ENCODE measurements around the gene ADGRL3. TPM values are rescaled to one million over a fixed set of nuclear protein-coding genes. Genes with fewer than 3 reads are reported as not detected.
A peak's percentile ranks its signal among the peaks of the same experiment; 100 is the strongest.
"Not testable (repeated sequence)": the region's sequence is repeated elsewhere in the genome, so short reads cannot be mapped to it uniquely, and the experiment has no call there.

Gene ADGRL3
- polyA plus RNA-seq, 1 experiment: 0.35 TPM

GRCh38 chr4:61619528-61619927, 419.4 kb downstream of the ADGRL3 start:
- CTCF ChIA-PET: no interaction called here
- no peaks in the 10 kb centered on the region for H3K9me3 ChIP-seq (ENCODE audit: control insufficient read depth, insufficient read depth, low read length)

GRCh38 chr4:61628282-61628681, 428.2 kb downstream of the ADGRL3 start:
- H3K27me3 ChIP-seq (ENCODE audit: control insufficient read depth, insufficient read depth, low read length): no peaks in the 10 kb centered on the region
- TF ChIP-seq CTCF (IDR thresholded peaks at IDR 0.05; ENCODE audit: low read depth, low read length): no peak
- no peak overlapping the region for H3K4me3 ChIP-seq (ENCODE audit: low read depth, low read length)
- no peak overlapping the region for H3K27ac ChIP-seq (ENCODE audit: low read depth, low read length)
- H3K9me3 ChIP-seq (ENCODE audit: control insufficient read depth, insufficient read depth, low read length): no peaks in the 10 kb centered on the region
- DNase-seq (ENCODE audit: low read depth, low spot score): no peak
- CTCF ChIA-PET: no interaction called here
- POLR2A ChIA-PET: no interaction called here

More at GRCh38 chr4:61619528-61619927, 419.4 kb downstream of the ADGRL3 start:
- POLR2A ChIA-PET: no interaction called here
- no peak for DNase-seq (ENCODE audit: low read depth, low spot score)
- H3K4me3 ChIP-seq (ENCODE audit: low read depth, low read length): no peak overlapping the region
- no peaks in the 10 kb centered on the region for H3K27me3 ChIP-seq (ENCODE audit: control insufficient read depth, insufficient read depth, low read length)
- H3K27ac ChIP-seq (ENCODE audit: low read depth, low read length): no peak overlapping the region
- no peak; the same call in 1 of the 2 replicates for TF ChIP-seq CTCF (IDR thresholded peaks at IDR 0.05; ENCODE audit: low read depth, low read length)

- ChIA-PET POLR2A (no interaction called here), CTCF (no interaction called here)
- H3K9me3 ChIP-seq (ENCODE audit: control insufficient read depth, insufficient read depth, low read length): no peaks in the 10 kb centered on the region
- H3K27me3 ChIP-seq (ENCODE audit: control insufficient read depth, insufficient read depth, low read length): no peaks in the 10 kb centered on the region
- DNase-seq (ENCODE audit: low read depth, low spot score): no peak
- no peak overlapping the region for H3K4me3 ChIP-seq (ENCODE audit: low read depth, low read length)
- H3K27ac ChIP-seq (ENCODE audit: low read depth, low read length): no peak overlapping the region
- no peak for TF ChIP-seq CTCF (IDR thresholded peaks at IDR 0.05; ENCODE audit: low read depth, low read length)
Observed at GRCh38 chr4:61628727-61629126, 428.6 kb downstream of the ADGRL3 start.

- ChIA-PET CTCF (no interaction called here), POLR2A (no interaction called here)
- Histone ChIP-seq H3K27ac (ENCODE audit: low read depth, low read length) (no peak overlapping the region), H3K9me3 (ENCODE audit: control insufficient read depth, insufficient read depth, low read length) (no peaks in the 10 kb centered on the region), H3K27me3 (ENCODE audit: control insufficient read depth, insufficient read depth, low read length) (no peaks in the 10 kb centered on the region), H3K4me3 (ENCODE audit: low read depth, low read length) (no peak overlapping the region)
- TF ChIP-seq CTCF (IDR thresholded peaks at IDR 0.05; ENCODE audit: low read depth, low read length): no peak
- DNase-seq (ENCODE audit: low read depth, low spot score): no peak
Observed at GRCh38 chr4:61630548-61630947, 430.4 kb downstream of the ADGRL3 start.

- no peaks in the 10 kb centered on the region for H3K9me3 ChIP-seq (ENCODE audit: control insufficient read depth, insufficient read depth, low read length)
- peak; percentile 67 for DNase-seq (ENCODE audit: low read depth, low spot score)
- POLR2A ChIA-PET: no interaction called here
- H3K4me3 ChIP-seq (ENCODE audit: low read depth, low read length): no peak overlapping the region
- no peak overlapping the region for H3K27ac ChIP-seq (ENCODE audit: low read depth, low read length)
- CTCF ChIA-PET: no interaction called here
- TF ChIP-seq CTCF (IDR thresholded peaks at IDR 0.05; ENCODE audit: low read depth, low read length): no peak
- no peaks in the 10 kb centered on the region for H3K27me3 ChIP-seq (ENCODE audit: control insufficient read depth, insufficient read depth, low read length)
Observed at GRCh38 chr4:61638591-61638990, 438.5 kb downstream of the ADGRL3 start.

- H3K9me3 ChIP-seq (ENCODE audit: control insufficient read depth, insufficient read depth, low read length); H3K4me3 ChIP-seq (ENCODE audit: low read depth, low read length); H3K27me3 ChIP-seq (ENCODE audit: control insufficient read depth, insufficient read depth, low read length); POLR2A ChIA-PET; H3K27ac ChIP-seq (ENCODE audit: low read depth, low read length); CTCF ChIA-PET; DNase-seq (ENCODE audit: low read depth, low spot score): not testable (repeated sequence)
Observed at GRCh38 chr4:61646746-61647350, 446.7 kb downstream of the ADGRL3 start.
